ENCODE results near the gene CENPX. TPM values are rescaled to one million over a fixed set of nuclear protein-coding genes. Genes with fewer than 3 reads are reported as not detected.

Gene CENPX
- total RNA-seq, 1 donor from 2014 or later = 69.3 TPM

DNA sequence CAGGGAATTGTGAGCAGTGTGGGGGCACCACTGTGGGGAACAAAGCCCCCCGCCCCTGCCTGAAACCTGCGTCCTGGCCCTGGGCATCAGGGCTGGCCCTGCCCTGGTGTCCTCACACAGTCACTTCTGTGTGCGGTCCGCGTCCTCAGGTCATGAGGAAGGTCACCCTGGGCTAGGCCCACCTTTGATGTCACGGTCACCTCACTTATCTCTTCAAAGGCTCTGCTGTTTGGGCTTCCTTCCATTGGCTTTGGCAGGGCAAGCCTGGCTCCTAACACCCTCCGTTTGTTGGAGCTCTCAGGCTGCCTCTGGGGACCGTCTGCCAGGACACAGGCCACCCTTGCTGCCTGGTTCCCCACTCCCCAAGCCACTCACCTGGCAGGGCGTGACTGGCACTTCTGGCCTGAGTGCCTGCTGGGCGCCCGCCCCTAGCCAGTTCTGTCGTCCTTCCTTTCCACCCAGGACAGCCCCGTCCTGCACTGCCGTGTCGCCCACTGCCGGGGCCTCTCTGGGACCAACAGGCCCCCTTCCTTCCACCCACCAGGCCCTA, 8.8 kb downstream of the CENPX start:
- Mint-ChIP-seq H3K27ac (no peak overlapping the region), H3K27me3 (no peaks in the 10 kb centered on the region), H3K4me1 (ENCODE audit: unreplicated experiment) (peaks cover 3% of the 10 kb centered on the region), H3K9me3 (no peaks in the 10 kb centered on the region), H3K4me3 (no peak overlapping the region), H3K36me3 (no peaks in the 10 kb centered on the region)
- DNase-seq (ENCODE audit: extremely low spot score, unreplicated experiment) = no peak
- TF ChIP-seq, protein P1, sequence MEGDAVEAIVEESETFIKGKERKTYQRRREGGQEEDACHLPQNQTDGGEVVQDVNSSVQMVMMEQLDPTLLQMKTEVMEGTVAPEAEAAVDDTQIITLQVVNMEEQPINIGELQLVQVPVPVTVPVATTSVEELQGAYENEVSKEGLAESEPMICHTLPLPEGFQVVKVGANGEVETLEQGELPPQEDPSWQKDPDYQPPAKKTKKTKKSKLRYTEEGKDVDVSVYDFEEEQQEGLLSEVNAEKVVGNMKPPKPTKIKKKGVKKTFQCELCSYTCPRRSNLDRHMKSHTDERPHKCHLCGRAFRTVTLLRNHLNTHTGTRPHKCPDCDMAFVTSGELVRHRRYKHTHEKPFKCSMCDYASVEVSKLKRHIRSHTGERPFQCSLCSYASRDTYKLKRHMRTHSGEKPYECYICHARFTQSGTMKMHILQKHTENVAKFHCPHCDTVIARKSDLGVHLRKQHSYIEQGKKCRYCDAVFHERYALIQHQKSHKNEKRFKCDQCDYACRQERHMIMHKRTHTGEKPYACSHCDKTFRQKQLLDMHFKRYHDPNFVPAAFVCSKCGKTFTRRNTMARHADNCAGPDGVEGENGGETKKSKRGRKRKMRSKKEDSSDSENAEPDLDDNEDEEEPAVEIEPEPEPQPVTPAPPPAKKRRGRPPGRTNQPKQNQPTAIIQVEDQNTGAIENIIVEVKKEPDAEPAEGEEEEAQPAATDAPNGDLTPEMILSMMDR (conservative IDR thresholded peaks at IDR 0.05) = no peak

DNA sequence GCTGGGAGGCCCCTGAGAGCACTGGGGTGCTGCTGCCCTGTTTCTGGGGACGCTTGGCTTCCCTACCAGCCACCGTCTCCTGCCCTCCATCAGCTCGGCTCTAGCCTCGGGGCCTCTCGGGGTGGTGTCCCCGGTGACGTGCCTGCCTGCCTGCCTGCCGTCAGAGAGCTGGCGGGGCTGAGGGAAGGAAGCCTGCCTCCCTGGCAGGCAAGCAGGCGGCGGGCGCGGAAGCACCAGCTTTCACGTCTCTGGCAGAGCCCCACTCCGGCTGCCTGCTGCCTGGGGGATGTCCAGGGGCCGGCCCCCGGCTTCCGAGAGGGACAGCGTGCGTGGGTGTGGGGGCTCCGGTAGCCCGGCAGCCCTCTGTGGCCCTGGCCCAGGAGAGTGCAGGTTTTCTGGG, 9.3 kb downstream of the CENPX start:
- Mint-ChIP-seq H3K27me3 (no peaks in the 10 kb centered on the region), H3K36me3 (no peaks in the 10 kb centered on the region), H3K4me1 (ENCODE audit: unreplicated experiment) (peaks cover 3% of the 10 kb centered on the region), H3K9me3 (no peaks in the 10 kb centered on the region), H3K4me3 (no peak overlapping the region), H3K27ac (no peak overlapping the region)
- no peak for DNase-seq (ENCODE audit: extremely low spot score, unreplicated experiment)
- TF ChIP-seq, protein P1 (conservative IDR thresholded peaks at IDR 0.05) = no peak

DNA sequence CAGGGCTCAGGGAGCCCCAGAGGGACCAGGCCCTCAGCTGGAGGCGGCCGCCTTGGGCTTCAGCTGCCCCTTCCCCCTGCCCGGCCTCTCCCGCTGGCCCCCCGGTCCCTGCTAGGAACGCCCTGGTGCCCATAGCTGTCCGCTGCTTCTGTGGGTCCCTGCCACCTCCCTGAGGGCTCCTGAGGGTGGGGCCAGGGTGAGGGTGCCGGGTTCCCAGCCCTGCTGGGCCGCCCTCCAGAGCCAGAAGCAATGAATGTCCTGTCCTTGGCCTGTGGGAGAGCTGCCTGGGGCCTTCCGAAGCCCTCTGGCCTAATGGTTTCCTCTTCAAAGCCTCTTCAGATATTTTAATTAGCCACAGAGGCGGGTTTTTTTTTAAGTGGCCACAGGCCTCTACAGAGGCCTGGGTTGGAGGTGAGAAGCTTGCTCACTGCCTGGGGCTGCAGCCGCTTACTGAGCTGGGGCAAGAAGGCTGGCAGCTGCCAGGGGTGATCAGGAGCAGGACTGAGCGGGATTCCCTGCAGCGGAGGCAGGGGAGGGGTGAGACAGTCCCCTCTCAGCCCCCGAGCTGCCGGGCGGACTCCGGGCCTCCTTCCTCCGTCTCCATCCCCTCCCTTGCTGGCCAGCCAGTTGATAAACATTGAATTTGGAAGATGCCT, 9.9 kb downstream of the CENPX start:
- TF ChIP-seq, protein P1 (conservative IDR thresholded peaks at IDR 0.05) = no peak
- no peak overlapping the region for H3K4me3 Mint-ChIP-seq
- H3K27me3 Mint-ChIP-seq = no peaks in the 10 kb centered on the region
- no peak overlapping the region for H3K27ac Mint-ChIP-seq
- H3K4me1 Mint-ChIP-seq (ENCODE audit: unreplicated experiment) = peaks cover 3% of the 10 kb centered on the region
- DNase-seq (ENCODE audit: extremely low spot score, unreplicated experiment) = no peak
- H3K36me3 Mint-ChIP-seq = no peaks in the 10 kb centered on the region
- H3K9me3 Mint-ChIP-seq = no peaks in the 10 kb centered on the region

DNA sequence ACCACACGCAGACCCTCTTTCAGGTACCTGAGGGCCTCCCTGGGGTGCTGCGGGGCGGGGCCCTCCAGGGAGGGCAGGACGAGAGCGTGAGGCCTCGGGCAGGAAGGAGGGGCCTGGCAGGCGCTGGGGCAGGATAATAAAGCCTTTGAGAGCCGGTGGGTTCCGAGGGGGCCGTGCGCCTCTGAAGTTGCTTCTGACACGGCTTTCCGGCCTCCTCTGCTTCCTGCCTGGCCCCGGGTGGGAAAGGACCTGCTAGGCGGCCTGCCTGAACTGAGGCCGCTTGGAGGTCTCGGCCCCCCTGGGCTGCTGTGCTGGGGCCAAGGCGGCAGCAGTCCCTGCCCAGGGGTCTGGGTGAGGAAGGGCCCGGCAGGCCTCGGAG, 10.4 kb downstream of the CENPX start:
- Mint-ChIP-seq H3K9me3 (no peaks in the 10 kb centered on the region), H3K36me3 (no peaks in the 10 kb centered on the region), H3K27ac (no peak overlapping the region), H3K4me1 (ENCODE audit: unreplicated experiment) (peaks cover 3% of the 10 kb centered on the region), H3K4me3 (no peak overlapping the region), H3K27me3 (no peaks in the 10 kb centered on the region)
- TF ChIP-seq, protein P1 (conservative IDR thresholded peaks at IDR 0.05) = no peak
- DNase-seq (ENCODE audit: extremely low spot score, unreplicated experiment) = no peak

DNA sequence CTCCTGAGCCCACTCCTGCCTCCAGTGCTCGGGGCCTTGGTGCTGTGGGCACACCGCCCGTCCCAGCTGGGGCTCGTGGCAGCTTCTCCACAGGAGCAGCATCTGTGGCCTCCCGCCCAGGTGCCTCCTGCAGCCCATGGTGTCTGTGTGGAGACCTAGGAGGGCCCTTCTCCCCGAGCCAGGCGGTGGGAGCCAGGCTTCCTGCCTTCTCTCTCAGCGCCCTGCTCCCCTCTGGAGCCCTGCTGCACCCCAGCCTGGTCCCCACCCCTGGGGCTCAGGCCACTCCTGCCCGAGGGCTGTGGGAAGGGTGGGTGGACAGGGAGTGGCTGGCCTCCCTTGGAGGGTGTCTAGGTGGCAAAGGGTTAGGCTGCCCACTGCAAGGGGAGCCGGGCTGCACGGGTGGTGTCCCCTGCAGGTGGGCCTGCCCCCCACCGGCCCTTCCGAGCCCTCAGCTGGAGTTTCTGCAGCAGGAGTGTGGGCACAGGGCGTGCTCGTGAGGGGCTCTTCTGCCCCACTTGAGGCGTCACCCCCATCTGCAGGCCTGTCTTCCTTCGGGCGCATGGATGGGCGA, 11.0 kb downstream of the CENPX start:
- H3K4me3 Mint-ChIP-seq = no peak overlapping the region
- DNase-seq (ENCODE audit: extremely low spot score, unreplicated experiment) = no peak
- H3K27me3 Mint-ChIP-seq = no peaks in the 10 kb centered on the region
- no peaks in the 10 kb centered on the region for H3K9me3 Mint-ChIP-seq
- H3K27ac Mint-ChIP-seq = no peak overlapping the region
- H3K4me1 Mint-ChIP-seq (ENCODE audit: unreplicated experiment) = peaks cover 3% of the 10 kb centered on the region
- TF ChIP-seq, protein P1 (conservative IDR thresholded peaks at IDR 0.05) = no peak
- no peaks in the 10 kb centered on the region for H3K36me3 Mint-ChIP-seq

Data from type B pancreatic cell (in vitro differentiated cells).